ENCODE results near the gene PEX5L. TPM values are rescaled to one million over a fixed set of nuclear protein-coding genes. Genes with fewer than 3 reads are reported as not detected.

PEX5L gene
- total and polyA plus RNA-seq, 2 donors (not counting 1 experiment from before 2014, with no cell fraction given), result 0.52 to 5.9 TPM

DNA sequence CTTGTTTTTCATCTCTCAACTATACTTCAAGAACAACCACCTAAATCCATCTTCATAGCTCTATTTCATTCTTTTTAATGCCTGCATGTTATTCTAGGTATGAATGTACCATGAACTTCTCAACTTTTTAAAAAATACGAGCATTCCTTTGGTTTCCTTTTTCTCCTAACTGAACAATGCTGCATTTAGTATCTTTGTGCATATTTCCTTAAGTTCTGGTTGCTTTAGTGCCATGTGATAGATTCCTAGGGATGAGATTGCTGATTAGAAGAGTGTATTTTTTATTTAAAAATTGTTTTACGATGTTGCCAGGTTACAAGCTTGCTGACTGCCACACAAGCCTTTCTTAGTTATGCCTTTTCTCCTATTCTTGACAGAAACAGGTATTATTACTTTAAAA lies 34.7 kb downstream of the PEX5L start:
- Histone ChIP-seq H3K27ac (ENCODE audit: insufficient read depth, low read length) (no peak overlapping the region), H4K20me1 (ENCODE audit: control insufficient read depth, extremely low read depth, insufficient read depth, low read length) (no peaks in the 10 kb centered on the region), H3K4me2 (ENCODE audit: extremely low read depth, insufficient read depth, low read length) (no peak overlapping the region), H3K9me3 (ENCODE audit: control insufficient read depth, insufficient read depth, low read depth, low read length) (no peaks in the 10 kb centered on the region), H3K27me3 (ENCODE audit: control insufficient read depth, insufficient read depth, low read length) (no peaks in the 10 kb centered on the region), H3K4me3 (replicated peaks in 1 of 4; ENCODE audit: control extremely low read depth in 1 of 4, insufficient read depth in 1 of 4, low read depth in 3 of 4, low read length in 4 of 4) (no peak overlapping the region), H3K36me3 (ENCODE audit: control insufficient read depth, insufficient read depth, low read length) (no peaks in the 10 kb centered on the region), H3K79me2 (ENCODE audit: control insufficient read depth, insufficient read depth, low read length) (no peaks in the 10 kb centered on the region), H3K4me1 (ENCODE audit: control insufficient read depth, extremely low read depth, insufficient read depth, low read length) (no peaks in the 10 kb centered on the region), H3K9ac (ENCODE audit: insufficient read depth, low read length) (no peak overlapping the region), H2AFZ (ENCODE audit: low read length) (no peak overlapping the region)
- TF ChIP-seq EZH2 (IDR thresholded peaks at IDR 0.05; ENCODE audit: low read length, missing control alignments) (no peak), CTCF (conservative IDR thresholded peaks at IDR 0.05 in 1 of 2, IDR thresholded peaks at IDR 0.05 in 1 of 2; ENCODE audit: low read depth in 1 of 2, low read length in 2 of 2) (no peak)
- no peak for DNase-seq (ENCODE audit: low read depth in 2 of 2)

- Histone ChIP-seq H3K79me2 (ENCODE audit: control insufficient read depth, insufficient read depth, low read length) (no peaks in the 10 kb centered on the region), H3K9ac (ENCODE audit: insufficient read depth, low read length) (no peak overlapping the region), H3K4me1 (ENCODE audit: control insufficient read depth, extremely low read depth, insufficient read depth, low read length) (no peaks in the 10 kb centered on the region)
Observed at GRCh38 chr3:180000500-180000899, 36.2 kb downstream of the PEX5L start.

DNA sequence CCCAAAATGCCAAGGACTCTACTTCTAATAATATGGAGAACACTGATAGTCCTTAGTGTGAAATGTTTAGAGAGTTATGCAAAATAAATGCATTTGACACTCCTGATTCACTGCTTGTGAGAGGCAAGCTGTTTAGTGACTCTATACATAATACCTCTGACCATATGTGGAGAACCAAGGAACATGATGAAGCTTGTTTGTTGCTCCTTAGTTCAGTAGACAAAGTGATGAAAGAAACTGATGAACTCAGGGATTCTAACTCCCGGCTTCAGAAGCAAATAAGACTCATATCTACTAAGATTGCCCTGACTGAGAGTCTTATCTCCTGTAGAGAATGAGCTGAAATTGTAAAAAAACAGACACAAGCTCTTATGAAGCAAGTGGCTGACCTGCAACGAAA lies 41.3 kb downstream of the PEX5L start:
- no peak for DNase-seq (ENCODE audit: low read depth in 2 of 2)
- no peak overlapping the region for H3K9ac ChIP-seq (ENCODE audit: insufficient read depth, low read length)
- no peak overlapping the region for H3K4me3 ChIP-seq (replicated peaks in 1 of 4; ENCODE audit: control extremely low read depth in 1 of 4, insufficient read depth in 1 of 4, low read depth in 3 of 4, low read length in 4 of 4)
- no peak overlapping the region for H2AFZ ChIP-seq (ENCODE audit: low read length)
- H3K9me3 ChIP-seq (ENCODE audit: control insufficient read depth, insufficient read depth, low read depth, low read length), result no peaks in the 10 kb centered on the region
- no peak overlapping the region for H3K27ac ChIP-seq (ENCODE audit: insufficient read depth, low read length)
- TF ChIP-seq CTCF (conservative IDR thresholded peaks at IDR 0.05 in 1 of 2, IDR thresholded peaks at IDR 0.05 in 1 of 2; ENCODE audit: low read depth in 1 of 2, low read length in 2 of 2) (no peak), EZH2 (IDR thresholded peaks at IDR 0.05; ENCODE audit: low read length, missing control alignments) (no peak)
- no peaks in the 10 kb centered on the region for H3K36me3 ChIP-seq (ENCODE audit: control insufficient read depth, insufficient read depth, low read length)
- no peaks in the 10 kb centered on the region for H3K27me3 ChIP-seq (ENCODE audit: control insufficient read depth, insufficient read depth, low read length)
- no peaks in the 10 kb centered on the region for H4K20me1 ChIP-seq (ENCODE audit: control insufficient read depth, extremely low read depth, insufficient read depth, low read length)
- no peaks in the 10 kb centered on the region for H3K4me1 ChIP-seq (ENCODE audit: control insufficient read depth, extremely low read depth, insufficient read depth, low read length)
- no peaks in the 10 kb centered on the region for H3K79me2 ChIP-seq (ENCODE audit: control insufficient read depth, insufficient read depth, low read length)
- H3K4me2 ChIP-seq (ENCODE audit: extremely low read depth, insufficient read depth, low read length), result no peak overlapping the region

More at GRCh38 chr3:180000500-180000899, 36.2 kb downstream of the PEX5L start:
- Histone ChIP-seq H3K27me3 (ENCODE audit: control insufficient read depth, insufficient read depth, low read length) (no peaks in the 10 kb centered on the region), H3K27ac (ENCODE audit: insufficient read depth, low read length) (no peak overlapping the region), H3K4me2 (ENCODE audit: extremely low read depth, insufficient read depth, low read length) (no peak overlapping the region), H3K9me3 (ENCODE audit: control insufficient read depth, insufficient read depth, low read depth, low read length) (no peaks in the 10 kb centered on the region), H4K20me1 (ENCODE audit: control insufficient read depth, extremely low read depth, insufficient read depth, low read length) (no peaks in the 10 kb centered on the region), H2AFZ (ENCODE audit: low read length) (no peak overlapping the region), H3K4me3 (replicated peaks in 1 of 4; ENCODE audit: control extremely low read depth in 1 of 4, insufficient read depth in 1 of 4, low read depth in 3 of 4, low read length in 4 of 4) (no peak overlapping the region), H3K36me3 (ENCODE audit: control insufficient read depth, insufficient read depth, low read length) (no peaks in the 10 kb centered on the region)
- TF ChIP-seq CTCF (conservative IDR thresholded peaks at IDR 0.05 in 1 of 2, IDR thresholded peaks at IDR 0.05 in 1 of 2; ENCODE audit: low read depth in 1 of 2, low read length in 2 of 2) (no peak), EZH2 (IDR thresholded peaks at IDR 0.05; ENCODE audit: low read length, missing control alignments) (no peak)
- no peak for DNase-seq (ENCODE audit: low read depth in 2 of 2)

Measured in fibroblast of lung (primary cell).